OCI-LY3 (cell line): ENCODE results near the gene SQSTM1.

Experiments used
- H2AFZ ChIP-seq: fragments of 200-600, 300-600 bp; shearing (Covaris generic); 2 replicates; pipeline ENCODE4 v1.6.0; 2014; ENCODE audit warnings: antibody characterized with exemption, low read depth, low read length
- H3K27ac ChIP-seq: fragments of 200-600, 300-600 bp; sonication (generic); 2 replicates; pipeline ENCODE4 v1.5.1; 2014; ENCODE audit warnings: mild to moderate bottlenecking, low read length, moderate library complexity, mixed read lengths
- H3K27me3 ChIP-seq: fragments of 200-600, 300-600 bp; sonication (generic); 2 replicates; pipeline ENCODE4 v1.6.1; 2014; ENCODE audit warnings: low read depth, low read length, mixed read lengths
- H3K36me3 ChIP-seq: fragments of 200-600, 300-600 bp; sonication (generic); replicated peaks from 2 replicates; pipeline ENCODE3; 2014; ENCODE audit warnings: low read depth, low read length, mixed read lengths
- H3K4me1 ChIP-seq: fragments of 300-600, 200-600 bp; sonication (generic); 2 replicates; pipeline ENCODE4 v1.6.1; 2014; ENCODE audit warnings: low read length, mixed read lengths
- H3K4me2 ChIP-seq: fragments of 200-600, 300-600 bp; sonication (generic); 2 replicates; pipeline ENCODE4 v1.6.1; 2014; ENCODE audit warnings: low read length, mixed read lengths
- H3K4me3 ChIP-seq: fragments of 300-600, 200-600 bp; sonication (generic); 2 replicates; pipeline ENCODE4 v1.5.1; 2014; ENCODE audit warnings: antibody characterized with exemption, mild to moderate bottlenecking, low read length, moderate library complexity
- H3K79me2 ChIP-seq: fragments of 300-600, 200-600 bp; shearing (Covaris generic); 2 replicates; pipeline ENCODE4 v1.6.1; 2014; ENCODE audit warnings: mild to moderate bottlenecking, low read length, mixed read lengths
- H3K9ac ChIP-seq: fragments of 300-600, 200-600 bp; shearing (Covaris generic); 2 replicates; pipeline ENCODE4 v1.6.0; 2014; ENCODE audit warnings: mild to moderate bottlenecking, low read length, moderate library complexity
- H3K9me3 ChIP-seq: fragments of 200-600, 300-600 bp; shearing (Covaris generic); 2 replicates; pipeline ENCODE4 v1.6.1; 2014; ENCODE audit warnings: low read length, mixed read lengths; ENCODE audit not compliant: insufficient read depth
- H4K20me1 ChIP-seq: fragments of 200-600, 300-600 bp; sonication (generic); 2 replicates; pipeline ENCODE4 v1.6.1; 2016; ENCODE audit warnings: low read length, mixed read lengths; ENCODE audit not compliant: insufficient read depth
- CTCF ChIP-seq: fragments of 200-600, 300-600 bp; sonication (generic); IDR thresholded peaks from 2 replicates; pipeline ENCODE4 v1.5.1; 2014; ENCODE audit warnings: antibody characterized with exemption, low read length, low read depth
- EZH2phosphoT487 ChIP-seq: fragments of 200-600 bp; shearing (Covaris generic); IDR thresholded peaks from 2 replicates; pipeline ENCODE4 v1.6.1; 2018; ENCODE audit warnings: antibody characterized with exemption, mixed run types, low read depth

The SQSTM1 gene

GRCh38 chr5:179854356-179854755, 33.7 kb downstream of the SQSTM1 start:
- H3K9me3 ChIP-seq, result no peaks in the 10 kb centered on the region
- H3K79me2 ChIP-seq, result peaks cover 48% of the 10 kb centered on the region
- H3K27ac ChIP-seq, result no peak overlapping the region
- no peak overlapping the region for H2AFZ ChIP-seq
- H3K4me1 ChIP-seq, result peaks cover 22% of the 10 kb centered on the region
- H3K4me3 ChIP-seq, result no peak overlapping the region
- TF ChIP-seq CTCF (no peak), EZH2phosphoT487 (no peak)
- no peaks in the 10 kb centered on the region for H3K27me3 ChIP-seq
- no peak overlapping the region for H3K9ac ChIP-seq
- no peaks in the 10 kb centered on the region for H4K20me1 ChIP-seq
- peaks cover 38% of the 10 kb centered on the region for H3K36me3 ChIP-seq
- no peak overlapping the region for H3K4me2 ChIP-seq

DNA sequence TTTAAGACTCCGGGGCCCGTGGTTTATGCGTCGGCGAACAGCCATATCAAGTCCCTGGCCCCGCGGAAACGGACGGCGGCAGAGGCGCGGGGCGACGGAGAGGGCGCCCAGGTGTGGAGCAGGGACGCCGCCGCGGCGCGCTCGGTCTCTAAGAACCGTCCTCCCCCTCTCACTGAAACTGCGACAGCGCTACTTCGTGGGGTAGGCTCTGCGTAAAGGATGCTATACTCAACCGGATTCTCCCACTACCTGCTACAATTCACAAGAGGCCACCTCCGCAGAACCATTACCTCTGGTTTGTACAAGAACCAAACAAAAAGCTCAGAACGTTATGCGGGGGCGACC, 37.5 kb downstream of the SQSTM1 start:
- peak overlapping the region; percentile 59 for H3K27ac ChIP-seq

GRCh38 chr5:179858586-179859427, 38.1 kb downstream of the SQSTM1 start, which contains the start of gene MRNIP:
MRNIP (minus strand) TSS chr5:179858817; CDS start chr5:179858796, 21 bp downstream.
- H3K27me3 ChIP-seq, result no peaks in the 10 kb centered on the region
- peak within 1 kb of the TSS; percentile 98 for H3K4me3 ChIP-seq
- H3K36me3 ChIP-seq, result peaks cover 35% of the 10 kb centered on the region
- peaks cover 45% of the 10 kb centered on the region for H3K79me2 ChIP-seq
- TF ChIP-seq CTCF (no peak), EZH2phosphoT487 (no peak)
- no peaks in the 10 kb centered on the region for H4K20me1 ChIP-seq
- H3K9ac ChIP-seq, result peak within 1 kb of the TSS; percentile 95
- H3K27ac ChIP-seq, result peak within 1 kb of the TSS; percentile 59
- peaks cover 9% of the 10 kb centered on the region; the same call in 1 of the 2 replicates for H3K4me1 ChIP-seq
- H3K9me3 ChIP-seq, result no peaks in the 10 kb centered on the region
- peak within 1 kb of the TSS; percentile 94 for H2AFZ ChIP-seq
- peak within 1 kb of the TSS; percentile 72 for H3K4me2 ChIP-seq

More for the DNA sequence above, 37.5 kb downstream of the SQSTM1 start:
- Histone ChIP-seq H3K4me3 (peak overlapping the region; percentile 98), H3K79me2 (peaks cover 45% of the 10 kb centered on the region), H4K20me1 (no peaks in the 10 kb centered on the region), H3K9me3 (no peaks in the 10 kb centered on the region), H3K9ac (peak overlapping the region; percentile 95), H3K4me2 (peak overlapping the region; percentile 60), H3K36me3 (peaks cover 29% of the 10 kb centered on the region), H2AFZ (peak overlapping the region; percentile 75; the same call in 1 of the 2 replicates), H3K4me1 (peaks cover 14% of the 10 kb centered on the region), H3K27me3 (no peaks in the 10 kb centered on the region)
- TF ChIP-seq EZH2phosphoT487 (no peak), CTCF (no peak)

- TF ChIP-seq CTCF (no peak), EZH2phosphoT487 (no peak)
- Histone ChIP-seq H3K27ac (no peak overlapping the region), H2AFZ (no peak overlapping the region), H3K9ac (no peak overlapping the region), H3K9me3 (no peaks in the 10 kb centered on the region), H3K4me3 (no peak overlapping the region), H3K27me3 (no peaks in the 10 kb centered on the region), H4K20me1 (no peaks in the 10 kb centered on the region), H3K4me2 (no peak overlapping the region), H3K79me2 (peaks cover 34% of the 10 kb centered on the region), H3K36me3 (peaks cover 39% of the 10 kb centered on the region), H3K4me1 (peaks cover 9% of the 10 kb centered on the region; the same call in 1 of the 2 replicates)
These were observed 39.6 kb downstream of the SQSTM1 start for GRCh38 chr5:179860301-179860700.
